T-cell (primary cell): ENCODE data around the gene WSB1. TPM values are rescaled to one million over a fixed set of nuclear protein-coding genes. Genes with fewer than 3 reads are reported as not detected.

ENCODE experiments used
- ATAC-seq, 4 experiments: fragments of 200-7000 bp in 3 of 4; fragments of 150-1000 bp in 1 of 4; cut with Tn5 transposase; replicated peaks in 1 of 4; 1 replicate in 3 of 4; 2 replicates in 1 of 4; pipeline ENCODE4 v1.10.0; 2021; ENCODE audit warnings: moderate library complexity in 3 of 4, mild to moderate bottlenecking in 2 of 4, moderate number of reproducible peaks in 1 of 4
- CTCF ChIA-PET, 2 donors: fragments of 300-600 bp; sonication (Branson Sonifier 250); formaldehyde crosslinking; loops; one replicate each; lab custom pipeline; 2022; ENCODE audit warnings: antibody characterized with exemption in 2 of 2; lab: Charles Lee
- POLR2A ChIA-PET, 2 donors: fragments of 300-600 bp; sonication (Branson Sonifier 250); formaldehyde crosslinking; loops; one replicate each; lab custom pipeline; 2022; ENCODE audit warnings: antibody characterized with exemption in 2 of 2; lab: Charles Lee
- DNase-seq, 35 experiments: peaks; one replicate each; pipeline versions ENCODE4 v3.0.0 to v3.0.0-alpha.2; 2013 to 2023
- H3K27ac ChIP-seq: one replicate; pipeline ENCODE4 v1.5.1; 2013; ENCODE audit warnings: low read length
- H3K27me3 ChIP-seq, 2 experiments: replicated peaks in 1 of 2; 1 replicate in 1 of 2; 2 replicates in 1 of 2; pipeline versions ENCODE4 v1.6.1 to v1.7.0; 2013; ENCODE audit warnings: low read length in 1 of 2, mixed read lengths in 1 of 2; ENCODE audit not compliant: control insufficient read depth in 2 of 2, insufficient read depth in 2 of 2; ENCODE audit errors: extremely low read depth in 1 of 2
- H3K36me3 ChIP-seq, 2 donors: 1 replicate in 1 of 2; 2 replicates in 1 of 2; pipeline versions ENCODE4 v1.6.1 to v1.7.0; 2013; ENCODE audit warnings: low read length in 1 of 2; ENCODE audit not compliant: control insufficient read depth in 2 of 2, insufficient read depth in 1 of 2; ENCODE audit errors: extremely low read depth in 1 of 2
- H3K4me1 ChIP-seq, 2 experiments: 1 replicate in 1 of 2; 2 replicates in 1 of 2; pipeline versions ENCODE4 v1.6.1 to v1.7.0; 2013; ENCODE audit warnings: low read length in 2 of 2, mixed read lengths in 1 of 2; ENCODE audit not compliant: insufficient read depth in 2 of 2, control insufficient read depth in 1 of 2; ENCODE audit errors: extremely low read depth in 1 of 2
- H3K4me3 ChIP-seq, 2 donors: 1 replicate in 1 of 2; 2 replicates in 1 of 2; pipeline versions ENCODE4 v1.5.1 to v1.7.0; 2013; ENCODE audit warnings: mild to moderate bottlenecking in 2 of 2, low read length in 1 of 2, moderate library complexity in 1 of 2; ENCODE audit not compliant: control insufficient read depth in 1 of 2; ENCODE audit errors: extremely low read depth in 1 of 2
- H3K9me3 ChIP-seq: 2 replicates; pipeline ENCODE4 v1.7.0; 2013
- H3K27ac Mint-ChIP-seq, 2 donors: one replicate each; pipeline ENCODE4 v1.8.0; 2020 to 2021; ENCODE audit warnings: mild to moderate bottlenecking in 2 of 2, mixed read lengths in 2 of 2
- H3K27me3 Mint-ChIP-seq, 2 donors: one replicate each; pipeline ENCODE4 v1.8.0; 2021 to 2022; ENCODE audit warnings: mixed read lengths in 2 of 2
- H3K36me3 Mint-ChIP-seq: one replicate; pipeline ENCODE4 v1.8.0; 2021; ENCODE audit warnings: mixed read lengths
- H3K4me1 Mint-ChIP-seq, 3 donors: one replicate each; pipeline ENCODE4 v1.8.0; 2020 to 2022; ENCODE audit warnings: mixed read lengths in 3 of 3, mild to moderate bottlenecking in 1 of 3
- H3K4me3 Mint-ChIP-seq, 3 donors: one replicate each; pipeline ENCODE4 v1.8.0; 2020 to 2022; ENCODE audit warnings: mild to moderate bottlenecking in 3 of 3, mixed read lengths in 3 of 3, moderate library complexity in 3 of 3
- H3K9me3 Mint-ChIP-seq, 3 donors: one replicate each; pipeline ENCODE4 v1.8.0; 2020 to 2022; ENCODE audit warnings: mixed read lengths in 3 of 3
- WGBS: methylation state at CpG from one replicate; pipeline ENCODE4 v1.1.5; 2013; ENCODE audit warnings: missing lambda C conversion rate; ENCODE audit not compliant: insufficient coverage; 5-methylcytosine and 5-hydroxymethylcytosine counted together
- total RNA-seq, 35 experiments: library from RNA in 6 of 35; stranded (reverse) in 6 of 35; fragments of 120-200 nt in 1 of 35; gene quantifications; one replicate each; pipeline versions ENCODE4 v1.2.1 to v1.2.4 and lab custom pipeline; 2013 to 2026

Gene WSB1
- total RNA-seq, 5 donors from 2014 or later (not counting 1 experiment from before 2014, with no cell fraction given) = 103 to 142 (median 115) TPM

GRCh38 chr17:27290916-27291598 lies 2.9 kb upstream of the WSB1 start:
- CTCF ChIA-PET = interaction anchor here (0.6 to 3.7 kb wide), 5 partner anchors 12 to 95 kb away, joined by 3 to 11 read pairs (median 4); no protein-coding TSS in a partner anchor
- Histone ChIP-seq H3K27ac (no peak overlapping the region), H3K4me1 (peaks cover 6 to 12% of the 10 kb centered on the region in 2 experiments), H3K9me3 (no peaks in the 10 kb centered on the region), H3K27me3 (no peaks in the 10 kb centered on the region), H3K36me3 (no peaks in the 10 kb centered on the region), H3K4me3 (no peak overlapping the region)
- ATAC-seq (no peak), DNase-seq (no peak)
- POLR2A ChIA-PET = interaction anchor here in 1 of 2 donors (0.7 kb wide), 1 partner anchor 14 kb away, joined by 5 read pairs; no protein-coding TSS in a partner anchor
- no peak overlapping the region for H3K4me3 Mint-ChIP-seq
- no peaks in the 10 kb centered on the region for H3K36me3 Mint-ChIP-seq
- WGBS = 100% methylated on average over 1 of the region's 3 CpGs
- no peak overlapping the region for H3K27ac Mint-ChIP-seq
- peaks cover 22 to 28% (median 23%) of the 10 kb centered on the region in 3 donors for H3K4me1 Mint-ChIP-seq
- H3K27me3 Mint-ChIP-seq = peaks cover under 1 to 4% of the 10 kb centered on the region in 2 donors
- no peaks in the 10 kb centered on the region for H3K9me3 Mint-ChIP-seq

DNA sequence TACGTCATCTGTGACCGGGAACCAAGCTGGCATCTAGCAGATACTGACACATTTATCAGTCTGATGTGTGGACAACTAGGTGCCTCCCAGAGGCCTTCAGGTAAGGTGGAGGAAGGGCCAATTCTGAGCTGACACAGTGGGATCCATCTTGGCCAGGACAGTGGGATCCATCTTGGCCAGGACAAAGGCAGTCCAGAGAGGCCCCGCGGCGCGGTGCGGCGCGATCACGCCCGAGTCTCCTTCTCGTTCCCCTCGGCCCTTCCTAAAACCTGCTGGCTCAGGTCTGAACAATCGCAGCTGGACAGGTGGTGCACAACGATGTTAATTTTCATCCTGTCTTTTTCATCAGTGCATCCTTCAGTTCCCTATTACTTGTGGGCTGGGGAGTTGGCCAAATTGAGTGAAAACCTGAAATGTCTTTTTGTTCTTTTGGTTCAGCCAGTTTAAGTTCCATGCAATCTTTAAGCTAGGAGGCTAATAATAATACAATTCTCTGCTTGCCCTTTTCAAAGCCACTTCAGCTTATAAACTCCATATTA lies 486 bp upstream of the WSB1 start:
- 95% methylated on average over 8 of the region's 15 CpGs for WGBS
- H3K9me3 ChIP-seq = no peaks in the 10 kb centered on the region
- CTCF ChIA-PET = interaction anchor here in 1 of 2 donors (0.5 to 3.7 kb wide), 3 partner anchors 57 to 95 kb away, joined by 6 to 11 read pairs (median 9); no protein-coding TSS in a partner anchor
- H3K27me3 Mint-ChIP-seq = no peaks in the 10 kb centered on the region
- POLR2A ChIA-PET = interaction anchor here (0.6 to 0.9 kb wide), 5 partner anchors 20 to 174 kb away, joined by 3 to 6 read pairs (median 4); no protein-coding TSS in a partner anchor
- no peaks in the 10 kb centered on the region for H3K36me3 Mint-ChIP-seq
- H3K4me1 ChIP-seq = peaks cover 8 to 25% of the 10 kb centered on the region in 2 experiments
- H3K27ac Mint-ChIP-seq = peak overlapping the region; percentile 98 to 99
- no peak for ATAC-seq
- H3K27ac ChIP-seq = peak overlapping the region; percentile 99
- no peaks in the 10 kb centered on the region for H3K27me3 ChIP-seq
- peak overlapping the region; percentile 94 to 95 for H3K4me3 ChIP-seq
- H3K9me3 Mint-ChIP-seq = no peaks in the 10 kb centered on the region
- H3K4me3 Mint-ChIP-seq = peak overlapping the region; percentile 98 to 100 (median 100)
- H3K4me1 Mint-ChIP-seq = peaks cover 43 to 46% (median 44%) of the 10 kb centered on the region in 3 donors
- no peaks in the 10 kb centered on the region for H3K36me3 ChIP-seq
- DNase-seq = peak in 9 of 35 experiments; percentile 2 to 19 (median 6)

DNA sequence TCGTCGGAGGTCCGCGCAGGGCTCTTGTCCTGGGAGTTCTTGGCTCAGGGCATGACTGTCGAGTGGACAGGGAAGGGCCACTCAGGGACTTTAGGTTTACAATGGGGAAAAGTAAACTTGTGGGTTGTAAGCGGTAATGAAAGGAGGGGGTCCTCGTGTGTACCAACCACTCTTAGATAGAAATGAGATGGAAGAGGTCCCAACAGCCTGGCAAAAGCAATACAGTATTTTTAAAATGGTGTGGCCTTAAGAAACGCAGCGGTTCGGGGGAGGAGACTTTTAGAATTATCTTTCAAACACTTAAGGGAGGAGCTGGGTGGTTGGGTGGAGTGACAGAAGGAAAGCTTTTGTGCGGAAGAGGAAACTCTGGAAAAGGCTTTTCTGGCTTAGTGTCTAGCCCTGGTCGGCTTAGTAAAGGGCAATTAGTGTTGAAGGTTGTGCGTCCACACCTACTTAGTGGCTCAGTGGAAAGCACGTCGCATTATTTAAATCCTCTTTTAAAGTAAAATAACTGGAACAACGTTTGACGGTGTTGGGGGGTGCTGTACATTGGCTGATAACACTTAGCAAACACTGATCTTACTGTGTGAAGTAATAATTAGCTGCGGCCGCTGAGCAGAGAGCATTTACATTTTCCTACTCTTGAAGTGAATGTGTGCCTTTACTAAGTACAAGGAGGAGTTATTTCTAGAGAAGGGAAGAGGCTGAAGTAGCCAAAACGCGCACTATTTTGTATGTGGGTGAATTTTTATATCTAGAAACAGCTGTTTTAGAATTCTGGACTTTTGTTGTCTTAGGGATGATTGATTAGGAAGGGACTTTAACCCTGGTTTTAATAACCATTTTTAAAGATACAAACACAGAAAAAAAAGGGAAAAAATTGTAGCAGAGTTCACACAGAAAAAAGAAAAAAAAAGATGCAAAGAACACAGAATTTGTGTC lies 1.0 kb downstream of the WSB1 start:
- ChIA-PET CTCF (interaction anchor here in 1 of 2 donors (0.6 to 1.9 kb wide), 5 partner anchors 8 to 305 kb away, joined by 3 to 9 read pairs (median 3); no protein-coding TSS in a partner anchor), POLR2A (interaction anchor here (0.5 to 1.8 kb wide), 10 partner anchors 9 to 776 kb away, joined by 3 to 7 read pairs (median 4); no protein-coding TSS in a partner anchor)
- no peaks in the 10 kb centered on the region for H3K27me3 ChIP-seq
- peak in 33 of 35 experiments; percentile 8 to 75 (median 33) for DNase-seq
- no peaks in the 10 kb centered on the region for H3K9me3 ChIP-seq
- H3K4me1 Mint-ChIP-seq = peaks cover 56 to 57% (median 57%) of the 10 kb centered on the region in 3 donors
- no peaks in the 10 kb centered on the region for H3K36me3 ChIP-seq
- H3K27ac Mint-ChIP-seq = peak overlapping the region; percentile 98 to 99
- H3K4me1 ChIP-seq = peaks cover 8 to 32% of the 10 kb centered on the region in 2 experiments
- H3K9me3 Mint-ChIP-seq = no peaks in the 10 kb centered on the region
- ATAC-seq = peak; percentile 37 to 53 (median 50)
- H3K36me3 Mint-ChIP-seq = no peaks in the 10 kb centered on the region
- 1% methylated on average over 9 of the region's 21 CpGs for WGBS
- peak overlapping the region; percentile 98 to 100 (median 100) for H3K4me3 Mint-ChIP-seq
- H3K27ac ChIP-seq = peak overlapping the region; percentile 99
- H3K27me3 Mint-ChIP-seq = no peaks in the 10 kb centered on the region
- H3K4me3 ChIP-seq = peak overlapping the region; percentile 94 to 95

GRCh38 chr17:27295945-27296344 lies 2.0 kb downstream of the WSB1 start:
- no peaks in the 10 kb centered on the region for H3K27me3 Mint-ChIP-seq
- peaks cover 8 to 32% of the 10 kb centered on the region in 2 experiments for H3K4me1 ChIP-seq
- peak overlapping the region; percentile 98 to 100 (median 100) for H3K4me3 Mint-ChIP-seq
- no peaks in the 10 kb centered on the region for H3K36me3 ChIP-seq
- DNase-seq (no peak), ATAC-seq (no peak)
- peaks cover 60 to 63% (median 62%) of the 10 kb centered on the region in 3 donors for H3K4me1 Mint-ChIP-seq
- H3K36me3 Mint-ChIP-seq = no peaks in the 10 kb centered on the region
- ChIA-PET CTCF (interaction anchor here (0.5 to 1.4 kb wide), 4 partner anchors 45 to 304 kb away, joined by 3 to 6 read pairs (median 4); no protein-coding TSS in a partner anchor), POLR2A (interaction anchor here (0.6 to 1.8 kb wide), 8 partner anchors 8 to 37 kb away, joined by 3 to 7 read pairs (median 4); no protein-coding TSS in a partner anchor)
- no peak overlapping the region for H3K27ac ChIP-seq
- no peaks in the 10 kb centered on the region for H3K9me3 ChIP-seq
- H3K27me3 ChIP-seq = no peaks in the 10 kb centered on the region
- peak overlapping the region; percentile 75 to 98 for H3K27ac Mint-ChIP-seq
- no CpG with 5 or more reads among the region's 10 CpGs for WGBS
- H3K4me3 ChIP-seq = peak overlapping the region in 1 of 2 donors; percentile 95
- H3K9me3 Mint-ChIP-seq = no peaks in the 10 kb centered on the region

DNA sequence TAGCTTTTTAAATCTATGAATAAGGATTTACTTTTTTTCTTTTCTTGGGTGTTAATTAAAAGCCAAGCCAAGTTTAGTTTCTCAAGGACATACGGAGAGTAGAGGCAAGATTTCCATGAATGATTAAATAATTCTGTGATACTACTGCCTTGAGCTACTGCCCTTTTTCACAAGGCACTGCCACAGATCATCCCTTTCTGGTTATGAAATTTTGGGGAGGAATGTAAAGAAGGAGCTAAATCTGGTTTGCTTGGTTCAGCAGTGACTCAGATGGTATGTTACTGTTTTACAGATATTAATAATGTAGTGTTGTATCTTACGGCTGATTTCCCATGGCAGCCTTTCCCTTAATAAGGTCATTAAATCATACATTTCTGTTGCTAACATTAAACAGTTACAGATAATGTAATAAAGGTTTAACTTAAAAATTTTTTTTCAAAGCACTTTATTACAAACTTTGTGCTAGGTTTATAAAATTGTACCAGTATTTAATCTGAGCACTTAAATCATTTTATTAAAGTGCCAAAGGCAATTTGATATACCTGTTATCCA lies 2.6 kb downstream of the WSB1 start:
- H3K4me3 Mint-ChIP-seq = peak overlapping the region; percentile 98 to 100 (median 100)
- peaks cover 8 to 32% of the 10 kb centered on the region in 2 experiments for H3K4me1 ChIP-seq
- CTCF ChIA-PET = interaction anchor here (0.5 to 1.4 kb wide), 4 partner anchors 44 to 304 kb away, joined by 3 to 6 read pairs (median 4); no protein-coding TSS in a partner anchor
- no peaks in the 10 kb centered on the region for H3K27me3 Mint-ChIP-seq
- peak overlapping the region; percentile 75 to 98 for H3K27ac Mint-ChIP-seq
- H3K4me1 Mint-ChIP-seq = peaks cover 66 to 69% (median 67%) of the 10 kb centered on the region in 3 donors
- no peak overlapping the region for H3K27ac ChIP-seq
- no peaks in the 10 kb centered on the region for H3K9me3 ChIP-seq
- H3K27me3 ChIP-seq = no peaks in the 10 kb centered on the region
- WGBS = no CpG with 5 or more reads among the region's 2 CpGs
- no peak overlapping the region for H3K4me3 ChIP-seq
- H3K36me3 Mint-ChIP-seq = no peaks in the 10 kb centered on the region
- POLR2A ChIA-PET = interaction anchor here in 1 of 2 donors (0.6 to 1.0 kb wide), 4 partner anchors 9 to 30 kb away, joined by 3 to 5 read pairs (median 4); no protein-coding TSS in a partner anchor
- no peaks in the 10 kb centered on the region for H3K36me3 ChIP-seq
- ATAC-seq = no peak
- DNase-seq = no peak
- no peaks in the 10 kb centered on the region for H3K9me3 Mint-ChIP-seq
